ENCODE measurements around the gene BICD1. TPM values are rescaled to one million over a fixed set of nuclear protein-coding genes. Genes with fewer than 3 reads are reported as not detected.

Gene BICD1
- total and polyA plus RNA-seq, 4 donors = 3.0 to 42.6 (median 25.2) TPM

DNA sequence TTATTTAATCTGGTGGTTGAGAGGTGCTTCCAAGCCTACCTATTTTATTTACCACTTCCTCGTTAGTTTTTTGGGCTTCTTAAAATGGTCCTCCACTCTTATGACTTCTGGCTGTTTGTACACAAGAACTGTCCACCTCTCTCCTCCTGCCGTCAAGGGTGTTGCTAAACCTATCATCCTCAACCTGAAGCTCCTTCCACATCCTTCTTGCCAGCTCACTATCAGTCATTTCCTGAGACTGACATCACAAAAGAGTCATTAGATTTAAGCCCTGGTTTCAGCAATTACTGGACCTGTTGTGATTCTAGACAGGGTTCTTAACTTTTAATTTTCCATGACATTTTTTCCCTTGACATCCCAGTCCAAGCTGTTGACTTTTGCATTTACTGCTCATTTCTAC is 91.9 kb downstream of the BICD1 start:
- ATAC-seq (ENCODE audit: low FRiP score) = no peak
- no peaks in the 10 kb centered on the region for H3K9me3 ChIP-seq (ENCODE audit: control insufficient read depth, low read length)
- 93 to 95% methylated on average over 2 of the region's 2 CpGs for WGBS, 2 donors
- no peaks in the 10 kb centered on the region for H3K27me3 ChIP-seq (ENCODE audit: control insufficient read depth in 1 of 2, insufficient read depth in 2 of 2, low read length in 1 of 2)
- intact Hi-C loops (cut with DNase I) = no loop called here
- DNase-seq = no peak
- H3K36me3 ChIP-seq (ENCODE audit: control insufficient read depth in 1 of 2, insufficient read depth in 2 of 2, low read length in 1 of 2) = no peaks in the 10 kb centered on the region
- no peak overlapping the region for H3K4me3 ChIP-seq (ENCODE audit: low read length in 2 of 2)
- H3K27ac ChIP-seq (ENCODE audit: low read depth in 1 of 2, low read length in 2 of 2) = no peak overlapping the region
- H3K4me1 ChIP-seq (ENCODE audit: control insufficient read depth in 1 of 2, insufficient read depth in 2 of 2, low read length in 2 of 2) = peaks cover 0 to 2% of the 10 kb centered on the region in 2 donors

- Histone ChIP-seq H3K4me3 (ENCODE audit: low read length in 2 of 2) (no peak overlapping the region), H3K4me1 (ENCODE audit: control insufficient read depth in 1 of 2, insufficient read depth in 2 of 2, low read length in 2 of 2) (peaks cover 0 to 2% of the 10 kb centered on the region in 2 donors), H3K9me3 (ENCODE audit: control insufficient read depth, low read length) (no peaks in the 10 kb centered on the region), H3K36me3 (ENCODE audit: control insufficient read depth in 1 of 2, insufficient read depth in 2 of 2, low read length in 1 of 2) (no peaks in the 10 kb centered on the region), H3K27me3 (ENCODE audit: control insufficient read depth in 1 of 2, insufficient read depth in 2 of 2, low read length in 1 of 2) (no peaks in the 10 kb centered on the region), H3K27ac (ENCODE audit: low read depth in 1 of 2, low read length in 2 of 2) (no peak overlapping the region)
- 73 to 82% methylated on average over 2 of the region's 2 CpGs for WGBS, 2 donors
- no peak for ATAC-seq (ENCODE audit: low FRiP score)
- DNase-seq = no peak
- intact Hi-C loops (cut with DNase I) = no loop called here
Measured at GRCh38 chr12:32201096-32201495, 94.4 kb downstream of the BICD1 start.

DNA sequence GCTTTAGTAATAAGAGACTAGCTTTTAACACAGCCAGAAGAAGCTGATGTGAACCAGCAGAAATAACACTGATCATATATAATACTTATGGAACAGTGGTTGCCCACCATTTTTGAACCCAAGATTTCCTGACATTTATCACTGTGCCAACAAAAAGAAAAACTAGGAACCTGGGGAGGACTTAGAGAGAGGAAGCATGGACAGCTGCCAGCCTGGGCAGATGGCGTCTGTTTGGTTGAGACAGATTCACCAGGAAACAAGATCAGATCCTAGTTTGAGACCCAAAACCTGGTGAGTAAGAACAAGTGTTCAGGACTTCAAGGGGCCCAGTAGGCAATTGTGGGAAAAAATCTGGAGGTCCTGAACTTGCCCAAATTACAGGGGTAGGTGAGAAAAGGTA is 95.3 kb downstream of the BICD1 start:
- WGBS, 2 donors = 90 to 97% methylated on average over 1 of the region's 1 CpG
- ATAC-seq (ENCODE audit: low FRiP score) (no peak), DNase-seq (peak in 1 of 2 donors; percentile 55)
- H3K4me3 ChIP-seq (ENCODE audit: low read length in 2 of 2) = no peak overlapping the region
- H3K27me3 ChIP-seq (ENCODE audit: control insufficient read depth in 1 of 2, insufficient read depth in 2 of 2, low read length in 1 of 2) = no peaks in the 10 kb centered on the region
- peaks cover 0 to 2% of the 10 kb centered on the region in 2 donors for H3K4me1 ChIP-seq (ENCODE audit: control insufficient read depth in 1 of 2, insufficient read depth in 2 of 2, low read length in 2 of 2)
- H3K9me3 ChIP-seq (ENCODE audit: control insufficient read depth, low read length) = no peaks in the 10 kb centered on the region
- H3K36me3 ChIP-seq (ENCODE audit: control insufficient read depth in 1 of 2, insufficient read depth in 2 of 2, low read length in 1 of 2) = no peaks in the 10 kb centered on the region
- H3K27ac ChIP-seq (ENCODE audit: low read depth in 1 of 2, low read length in 2 of 2) = no peak overlapping the region
- intact Hi-C loops (cut with DNase I) = no loop called here

DNA sequence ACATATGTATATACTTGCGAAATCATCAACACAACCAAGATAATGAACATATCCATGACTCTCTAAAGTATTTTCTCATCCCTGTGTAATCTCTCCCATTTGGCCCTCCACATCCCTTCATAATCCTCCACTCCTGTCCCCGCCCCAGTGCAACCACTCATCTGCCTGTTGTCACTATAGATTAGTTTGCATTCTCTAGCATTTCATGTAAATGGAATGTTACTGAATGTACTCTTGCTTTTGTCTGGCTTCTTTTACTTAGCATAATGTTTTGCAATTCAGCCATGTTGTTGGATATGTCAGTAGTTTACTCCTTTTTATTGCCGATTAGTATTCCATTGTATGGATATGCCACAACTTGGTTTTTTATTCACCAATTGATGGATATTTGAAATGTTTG is 99.1 kb downstream of the BICD1 start:
- H3K4me1 ChIP-seq (ENCODE audit: control insufficient read depth in 1 of 2, insufficient read depth in 2 of 2, low read length in 2 of 2) = peaks cover under 1 to 4% of the 10 kb centered on the region in 2 donors
- intact Hi-C loops (cut with DNase I) = no loop called here
- H3K4me3 ChIP-seq (ENCODE audit: low read length in 2 of 2) = no peak overlapping the region
- no peaks in the 10 kb centered on the region for H3K9me3 ChIP-seq (ENCODE audit: control insufficient read depth, low read length)
- no peaks in the 10 kb centered on the region for H3K27me3 ChIP-seq (ENCODE audit: control insufficient read depth in 1 of 2, insufficient read depth in 2 of 2, low read length in 1 of 2)
- no peak for ATAC-seq (ENCODE audit: low FRiP score)
- H3K36me3 ChIP-seq (ENCODE audit: control insufficient read depth in 1 of 2, insufficient read depth in 2 of 2, low read length in 1 of 2) = peaks cover 0 to 3% of the 10 kb centered on the region in 2 donors
- no peak overlapping the region for H3K27ac ChIP-seq (ENCODE audit: low read depth in 1 of 2, low read length in 2 of 2)
- DNase-seq = no peak
- 99% methylated on average over 3 of the region's 3 CpGs for WGBS, 2 donors

DNA sequence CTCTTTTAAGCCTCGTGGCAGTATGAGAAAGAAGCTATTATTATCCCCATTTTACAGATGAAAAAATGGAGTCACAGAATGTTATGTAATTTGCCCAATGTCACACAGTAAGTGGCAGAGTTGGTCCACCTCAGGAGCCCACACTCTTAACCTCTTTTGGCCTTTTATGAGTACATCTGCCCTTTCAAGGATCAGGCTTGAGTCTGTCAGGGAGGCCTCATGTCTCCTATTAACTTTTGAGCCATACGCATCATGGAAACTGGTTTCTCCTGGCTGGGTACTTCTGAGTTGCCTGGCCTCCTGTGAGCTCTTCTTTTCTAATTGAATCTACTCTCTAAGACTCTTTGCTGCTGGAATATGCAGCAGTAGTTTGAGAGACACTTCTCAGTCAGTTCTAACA is 101.7 kb downstream of the BICD1 start:
- H3K27ac ChIP-seq (ENCODE audit: low read depth in 1 of 2, low read length in 2 of 2) = no peak overlapping the region
- no peaks in the 10 kb centered on the region for H3K9me3 ChIP-seq (ENCODE audit: control insufficient read depth, low read length)
- WGBS, 2 donors = 53 to 54% methylated on average over 2 of the region's 2 CpGs
- H3K4me1 ChIP-seq (ENCODE audit: control insufficient read depth in 1 of 2, insufficient read depth in 2 of 2, low read length in 2 of 2) = peaks cover 3 to 4% of the 10 kb centered on the region in 2 donors
- no peak overlapping the region for H3K4me3 ChIP-seq (ENCODE audit: low read length in 2 of 2)
- ATAC-seq (ENCODE audit: low FRiP score) = no peak
- no peak for DNase-seq
- H3K36me3 ChIP-seq (ENCODE audit: control insufficient read depth in 1 of 2, insufficient read depth in 2 of 2, low read length in 1 of 2) = peaks cover 0 to 3% of the 10 kb centered on the region in 2 donors
- no peaks in the 10 kb centered on the region for H3K27me3 ChIP-seq (ENCODE audit: control insufficient read depth in 1 of 2, insufficient read depth in 2 of 2, low read length in 1 of 2)
- intact Hi-C loops (cut with DNase I) = no loop called here

- ATAC-seq (ENCODE audit: low FRiP score) = no peak
- H3K9me3 ChIP-seq (ENCODE audit: control insufficient read depth, low read length) = no peaks in the 10 kb centered on the region
- no peak overlapping the region for H3K4me3 ChIP-seq (ENCODE audit: low read length in 2 of 2)
- WGBS, 2 donors = 43 to 50% methylated on average over 2 of the region's 2 CpGs
- no peak for DNase-seq
- intact Hi-C loops (cut with DNase I) = no loop called here
- H3K36me3 ChIP-seq (ENCODE audit: control insufficient read depth in 1 of 2, insufficient read depth in 2 of 2, low read length in 1 of 2) = peaks cover 2 to 3% of the 10 kb centered on the region in 2 donors
- no peaks in the 10 kb centered on the region for H3K27me3 ChIP-seq (ENCODE audit: control insufficient read depth in 1 of 2, insufficient read depth in 2 of 2, low read length in 1 of 2)
- H3K27ac ChIP-seq (ENCODE audit: low read depth in 1 of 2, low read length in 2 of 2) = no peak overlapping the region
- H3K4me1 ChIP-seq (ENCODE audit: control insufficient read depth in 1 of 2, insufficient read depth in 2 of 2, low read length in 2 of 2) = peaks cover 3% of the 10 kb centered on the region in 2 donors
Measured at GRCh38 chr12:32211066-32211899, 104.6 kb downstream of the BICD1 start.

DNA sequence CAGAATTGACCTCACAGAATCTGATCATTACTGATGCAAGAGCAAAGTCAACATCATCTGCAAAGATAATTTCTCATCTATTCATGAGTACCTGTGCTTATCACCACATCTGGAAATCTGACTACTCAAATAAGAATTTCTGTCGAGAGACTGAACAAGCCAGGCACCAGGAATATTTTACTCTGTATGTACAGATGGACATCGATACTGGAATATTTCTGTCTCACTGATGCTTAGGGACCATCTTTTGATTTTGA is 105.2 kb downstream of the BICD1 start:
- DNase-seq (no peak), ATAC-seq (ENCODE audit: low FRiP score) (no peak)
- no peaks in the 10 kb centered on the region for H3K27me3 ChIP-seq (ENCODE audit: control insufficient read depth in 1 of 2, insufficient read depth in 2 of 2, low read length in 1 of 2)
- H3K9me3 ChIP-seq (ENCODE audit: control insufficient read depth, low read length) = no peaks in the 10 kb centered on the region
- H3K36me3 ChIP-seq (ENCODE audit: control insufficient read depth in 1 of 2, insufficient read depth in 2 of 2, low read length in 1 of 2) = peaks cover 2 to 3% of the 10 kb centered on the region in 2 donors
- 82 to 83% methylated on average over 2 of the region's 2 CpGs for WGBS, 2 donors
- H3K4me1 ChIP-seq (ENCODE audit: control insufficient read depth in 1 of 2, insufficient read depth in 2 of 2, low read length in 2 of 2) = peaks cover 3% of the 10 kb centered on the region in 2 donors
- intact Hi-C loops (cut with DNase I) = no loop called here
- H3K4me3 ChIP-seq (ENCODE audit: low read length in 2 of 2) = no peak overlapping the region
- no peak overlapping the region for H3K27ac ChIP-seq (ENCODE audit: low read depth in 1 of 2, low read length in 2 of 2)

DNA sequence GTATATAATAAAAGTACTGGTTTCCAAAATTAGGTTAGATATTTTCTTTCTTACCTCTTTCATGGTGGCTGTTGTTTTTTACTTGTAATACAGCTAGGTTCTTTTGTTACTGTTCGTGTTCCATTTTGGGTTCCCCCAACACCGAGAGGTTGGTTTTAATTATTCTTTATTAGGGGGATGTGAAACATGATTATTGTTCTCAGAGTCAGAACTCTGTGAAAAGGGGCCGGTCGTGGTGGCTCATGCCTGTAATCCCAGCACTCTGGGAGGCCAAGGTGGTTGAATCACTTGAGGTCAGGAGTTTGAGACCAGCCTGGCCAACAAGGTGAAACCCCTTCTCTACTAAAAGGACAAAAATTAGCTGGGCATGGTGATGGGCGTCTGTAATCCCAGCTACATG is 108.1 kb downstream of the BICD1 start:
- 94 to 96% methylated on average over 5 of the region's 5 CpGs for WGBS, 2 donors
- H3K36me3 ChIP-seq (ENCODE audit: control insufficient read depth in 1 of 2, insufficient read depth in 2 of 2, low read length in 1 of 2) = peaks cover 0 to 6% of the 10 kb centered on the region in 2 donors
- ATAC-seq (ENCODE audit: low FRiP score) (no peak), DNase-seq (no peak)
- H3K4me3 ChIP-seq (ENCODE audit: low read length in 2 of 2) = no peak overlapping the region
- no peaks in the 10 kb centered on the region for H3K27me3 ChIP-seq (ENCODE audit: control insufficient read depth in 1 of 2, insufficient read depth in 2 of 2, low read length in 1 of 2)
- no peak overlapping the region for H3K27ac ChIP-seq (ENCODE audit: low read depth in 1 of 2, low read length in 2 of 2)
- no peaks in the 10 kb centered on the region for H3K9me3 ChIP-seq (ENCODE audit: control insufficient read depth, low read length)
- intact Hi-C loops (cut with DNase I) = no loop called here
- H3K4me1 ChIP-seq (ENCODE audit: control insufficient read depth in 1 of 2, insufficient read depth in 2 of 2, low read length in 2 of 2) = peaks cover 0 to 3% of the 10 kb centered on the region in 2 donors

Measured in aorta (tissue), 5 donors.